Cardiac septum (tissue), 1 donor: ENCODE measurements around the gene GAS6. TPM values are rescaled to one million over a fixed set of nuclear protein-coding genes. Genes with fewer than 3 reads are reported as not detected.
"Not testable (repeated sequence)": the region's sequence is repeated elsewhere in the genome, so short reads cannot be mapped to it uniquely, and the experiment has no call there.

Experiments
- DNase-seq: peaks from one replicate; pipeline ENCODE4 v3.0.0-alpha.2; 2020; ENCODE audit warnings: low spot score
- intact Hi-C: fragments of 100-400 bp; cut with DNase I; formaldehyde crosslinking; loops from one replicate; pipeline ENCODE4 v1.14.0; 2022
- total RNA-seq: library from RNA; stranded (reverse); fragmentation: NEBNext Ultra II Directional; extraction: Animal tissue kit (Norgen Biotek cat#: 25700); gene quantifications from one replicate; pipeline ENCODE4 v1.2.1, GENCODE V29; 2021
- donor health status: DM: no; HTN: no; CAD: no.

The GAS6 gene
- total RNA-seq, 1 donor from 2014 or later, result 201 TPM

- no peak for DNase-seq
- intact Hi-C loops, result no loop called here
Measured at GRCh38 chr13:113804703-113805430, 59.0 kb downstream of the GAS6 start.

- intact Hi-C loops, result no loop called here
- no peak for DNase-seq
Measured at GRCh38 chr13:113804017-113804702, 59.7 kb downstream of the GAS6 start.

- no peak for DNase-seq
- intact Hi-C loops, result no loop called here
Measured at GRCh38 chr13:113803409-113804016, 60.4 kb downstream of the GAS6 start.

- intact Hi-C loops, result no loop called here
- no peak for DNase-seq
Measured at GRCh38 chr13:113802761-113803160, 61.1 kb downstream of the GAS6 start.

- no peak for DNase-seq
- intact Hi-C loops, result no loop called here
Measured at GRCh38 chr13:113802090-113802531, 61.8 kb downstream of the GAS6 start.

GRCh38 chr13:113801289-113801961, 62.5 kb downstream of the GAS6 start:
- no peak for DNase-seq
- intact Hi-C loops, result no loop called here

- DNase-seq, result no peak
- intact Hi-C loops, result no loop called here
Measured at GRCh38 chr13:113800576-113800926, 63.3 kb downstream of the GAS6 start.

GRCh38 chr13:113798200-113798811, 65.6 kb downstream of the GAS6 start:
- intact Hi-C loops, result no loop called here
- no peak for DNase-seq

GRCh38 chr13:113796964-113797676, 66.8 kb downstream of the GAS6 start:
- peak; percentile 74 for DNase-seq
- intact Hi-C loops, result no loop called here

GRCh38 chr13:113796211-113796963, 67.5 kb downstream of the GAS6 start:
- peak; percentile 55 for DNase-seq
- intact Hi-C loops, result no loop called here

- DNase-seq, intact Hi-C loops: not testable (repeated sequence)
Measured at GRCh38 chr13:113795362-113795761, 68.5 kb downstream of the GAS6 start.

- intact Hi-C loops, result no loop called here
- DNase-seq, result peak; percentile 68
Measured at GRCh38 chr13:113794764-113795173, 69.1 kb downstream of the GAS6 start.

GRCh38 chr13:113794086-113794485, 69.8 kb downstream of the GAS6 start:
- intact Hi-C loops, result no loop called here
- DNase-seq, result peak; percentile 50

- intact Hi-C loops, result no loop called here
- no peak for DNase-seq
Measured at GRCh38 chr13:113793718-113794085, 70.2 kb downstream of the GAS6 start.

GRCh38 chr13:113792886-113793717, 70.8 kb downstream of the GAS6 start:
- intact Hi-C loops, result no loop called here
- peak; percentile 67 for DNase-seq

- DNase-seq, result peak; percentile 54
- intact Hi-C loops, result no loop called here
Measured at GRCh38 chr13:113792236-113792770, 71.6 kb downstream of the GAS6 start.

GRCh38 chr13:113791761-113792160, 72.1 kb downstream of the GAS6 start:
- intact Hi-C loops, result no loop called here
- peak; percentile 35 for DNase-seq
